ENCODE measurements around the gene LOXL3.

GRCh38 chr2:74526649-74527230 lies 27.0 kb downstream of the LOXL3 start:
- TF ChIP-seq EP300 (IDR thresholded peaks at IDR 0.05) (no peak), CTCF (IDR thresholded peaks at IDR 0.05) (no peak)
